ENCODE measurements around the gene ABLIM2. TPM values are rescaled to one million over a fixed set of nuclear protein-coding genes. Genes with fewer than 3 reads are reported as not detected.

ABLIM2 gene
- total RNA-seq, 1 experiment from 2014 or later, result 1.0 TPM

DNA sequence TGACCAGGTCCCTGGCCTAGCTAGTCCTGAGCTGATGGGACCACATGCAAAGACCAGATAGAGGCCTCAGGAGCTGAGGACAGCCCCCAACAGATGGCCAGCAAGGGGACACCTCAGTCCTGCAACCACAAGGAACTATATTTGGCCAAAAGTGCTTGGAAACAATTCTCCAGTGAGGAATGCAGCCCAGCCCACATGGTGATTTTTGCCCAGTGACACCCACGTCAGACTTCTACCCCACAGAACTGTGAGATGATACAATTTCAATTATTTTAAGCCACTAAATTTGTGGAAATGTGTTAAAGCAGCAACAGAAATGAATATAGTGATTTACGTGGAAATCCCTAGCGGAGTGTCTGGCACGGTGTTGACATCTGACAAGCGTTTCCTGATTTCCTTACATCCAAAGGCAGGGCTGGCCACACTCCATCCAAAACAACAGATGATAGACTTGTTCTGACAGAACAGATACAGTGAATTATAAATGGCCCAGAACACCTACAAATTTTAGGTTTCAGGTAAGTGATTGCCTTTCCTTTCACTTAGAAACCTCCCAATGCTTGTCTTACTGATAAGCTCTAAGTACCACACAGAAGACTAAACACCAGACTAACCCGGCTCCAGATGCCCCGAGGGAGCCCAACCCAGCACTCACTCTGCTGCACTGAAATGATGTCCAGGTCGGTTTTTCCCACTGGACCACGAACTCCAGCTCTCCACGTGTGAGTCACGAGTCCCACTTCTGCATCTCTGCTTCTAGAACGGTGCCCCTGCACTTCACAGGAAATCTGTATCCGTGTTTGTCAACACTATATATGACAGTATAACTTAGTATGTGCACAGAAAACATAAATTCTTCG is 224.7 kb downstream of the ABLIM2 start:
- no peak overlapping the region for H2AK5ac ChIP-seq (ENCODE audit: insufficient read length, low read length)
- no peak overlapping the region for H2BK120ac ChIP-seq (ENCODE audit: low read depth, low read length, poor library complexity, severe bottlenecking)
- H3K27ac Mint-ChIP-seq, result no peak overlapping the region
- TF ChIP-seq, protein P1, sequence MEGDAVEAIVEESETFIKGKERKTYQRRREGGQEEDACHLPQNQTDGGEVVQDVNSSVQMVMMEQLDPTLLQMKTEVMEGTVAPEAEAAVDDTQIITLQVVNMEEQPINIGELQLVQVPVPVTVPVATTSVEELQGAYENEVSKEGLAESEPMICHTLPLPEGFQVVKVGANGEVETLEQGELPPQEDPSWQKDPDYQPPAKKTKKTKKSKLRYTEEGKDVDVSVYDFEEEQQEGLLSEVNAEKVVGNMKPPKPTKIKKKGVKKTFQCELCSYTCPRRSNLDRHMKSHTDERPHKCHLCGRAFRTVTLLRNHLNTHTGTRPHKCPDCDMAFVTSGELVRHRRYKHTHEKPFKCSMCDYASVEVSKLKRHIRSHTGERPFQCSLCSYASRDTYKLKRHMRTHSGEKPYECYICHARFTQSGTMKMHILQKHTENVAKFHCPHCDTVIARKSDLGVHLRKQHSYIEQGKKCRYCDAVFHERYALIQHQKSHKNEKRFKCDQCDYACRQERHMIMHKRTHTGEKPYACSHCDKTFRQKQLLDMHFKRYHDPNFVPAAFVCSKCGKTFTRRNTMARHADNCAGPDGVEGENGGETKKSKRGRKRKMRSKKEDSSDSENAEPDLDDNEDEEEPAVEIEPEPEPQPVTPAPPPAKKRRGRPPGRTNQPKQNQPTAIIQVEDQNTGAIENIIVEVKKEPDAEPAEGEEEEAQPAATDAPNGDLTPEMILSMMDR (conservative IDR thresholded peaks at IDR 0.05), result no peak
- no peaks in the 10 kb centered on the region for H3K79me1 ChIP-seq (ENCODE audit: insufficient read depth, low read depth, low read length, poor library complexity, severe bottlenecking)
- no peak overlapping the region for H3K4me3 Mint-ChIP-seq
- DNase-seq, result no peak
- H3K4me2 ChIP-seq (ENCODE audit: insufficient read depth, insufficient read length, low read length), result no peak overlapping the region
- no peak overlapping the region for H3K14ac ChIP-seq (ENCODE audit: insufficient read depth, low read length)
- no peaks in the 10 kb centered on the region for H3K27me3 ChIP-seq (ENCODE audit: insufficient read depth, low read length)
- H4K5ac ChIP-seq (ENCODE audit: insufficient read length, low read depth, low read length), result no peak overlapping the region
- H2AFZ ChIP-seq (ENCODE audit: low read length), result no peak overlapping the region
- H3K27me3 Mint-ChIP-seq (ENCODE audit: low read depth), result peaks cover 8% of the 10 kb centered on the region
- H3K23me2 ChIP-seq (ENCODE audit: insufficient read length, low read depth, low read length, poor library complexity, severe bottlenecking), result peaks cover 5% of the 10 kb centered on the region
- peaks cover 8% of the 10 kb centered on the region; the same call in 1 of the 2 replicates for H3K79me2 ChIP-seq (ENCODE audit: insufficient read depth, low read length)
- H3T11ph ChIP-seq (ENCODE audit: low read length), result no peak overlapping the region
- no peak overlapping the region for H2BK15ac ChIP-seq (ENCODE audit: low read depth, low read length)
- H3K4me1 ChIP-seq (ENCODE audit: insufficient read depth, low read length), result no peaks in the 10 kb centered on the region
- no peak overlapping the region for H3K9ac ChIP-seq (ENCODE audit: extremely low read depth, insufficient read length, low read length)
- H3K23ac ChIP-seq (ENCODE audit: insufficient read length, low read depth, low read length), result no peak overlapping the region
- H2BK5ac ChIP-seq (ENCODE audit: insufficient read length, low read length), result no peak overlapping the region
- H4K8ac ChIP-seq (replicated peaks; ENCODE audit: insufficient read length, low read depth, low read length), result no peak overlapping the region
- H3K36me3 Mint-ChIP-seq (ENCODE audit: insufficient read depth in 1 of 3, low read depth in 3 of 3), result peaks cover 0 to 9% (median 6%) of the 10 kb centered on the region in 3 experiments; a peak in 4 of 7 replicates
- peaks cover 27 to 33% of the 10 kb centered on the region in 2 experiments for H3K4me1 Mint-ChIP-seq
- no peaks in the 10 kb centered on the region for H3K9me3 ChIP-seq (ENCODE audit: control insufficient read depth, low read depth, low read length)
- H3K18ac ChIP-seq (ENCODE audit: insufficient read length, low read depth, low read length), result no peak overlapping the region
- H3K4ac ChIP-seq (ENCODE audit: low read depth, low read length), result no peak overlapping the region
- H2BK12ac ChIP-seq (ENCODE audit: insufficient read length, low read depth, low read length), result no peak overlapping the region
- no peak overlapping the region for H3K56ac ChIP-seq (ENCODE audit: insufficient read length, low read depth, low read length)
- H2BK20ac ChIP-seq (ENCODE audit: low read depth, low read length, poor library complexity, severe bottlenecking), result no peak overlapping the region
- no peaks in the 10 kb centered on the region for H4K20me1 ChIP-seq (ENCODE audit: control insufficient read depth, insufficient read depth, insufficient read length)
- H4K91ac ChIP-seq (ENCODE audit: insufficient read length, low read depth, low read length), result no peak overlapping the region
- no CpG with 5 or more reads among the region's 14 CpGs for WGBS (ENCODE audit: extremely low coverage, insufficient read length, low lambda C conversion rate)
- H3K27ac ChIP-seq (ENCODE audit: insufficient read length, low read depth, low read length), result no peak overlapping the region
- H3K9me3 Mint-ChIP-seq, result no peaks in the 10 kb centered on the region
